HG02970 (cell line): ENCODE measurements around the gene NCAPG2.

Experiments used
- ATAC-seq: cut with Tn5 transposase; IDR thresholded peaks from one replicate; pipeline ENCODE4 v1.9.1; 2021; ENCODE audit warnings: mild to moderate bottlenecking, moderate library complexity, moderate number of reproducible peaks; ENCODE audit not compliant: unreplicated experiment, low FRiP score

The NCAPG2 gene

GRCh38 chr7:158583810-158584209 is 120.8 kb downstream of the NCAPG2 start:
- no peak for ATAC-seq

- no peak for ATAC-seq
Observed at GRCh38 chr7:158583143-158583542, 121.5 kb downstream of the NCAPG2 start.

GRCh38 chr7:158582089-158582456 is 122.5 kb downstream of the NCAPG2 start:
- ATAC-seq: no peak

- no peak for ATAC-seq
Observed at GRCh38 chr7:158581440-158582088, 123.0 kb downstream of the NCAPG2 start.
